MM.1S (cell line): ENCODE measurements around the gene NELFB.

Source experiments
- CTCF ChIP-seq: fragments of 300-600 bp; sonication (generic); IDR thresholded peaks from 2 replicates; pipeline ENCODE4 v1.5.1; 2016; ENCODE audit warnings: antibody characterized with exemption, low read length, mixed read lengths
- EZH2phosphoT487 ChIP-seq: fragments of 300-600 bp; sonication (generic); IDR thresholded peaks from 2 replicates; pipeline ENCODE4 v1.6.1; 2018; ENCODE audit warnings: antibody characterized with exemption, low read length

- TF ChIP-seq CTCF (no peak), EZH2phosphoT487 (no peak)
These were observed 66.7 kb downstream of the NELFB start for GRCh38 chr9:137321726-137322361.
